GM19025 (cell line): Measurements from ENCODE around the gene HTRA2.

Source experiments
- ATAC-seq: cut with Tn5 transposase; IDR thresholded peaks from one replicate; pipeline ENCODE4 v1.9.1; 2021; ENCODE audit warnings: mild to moderate bottlenecking, low read depth, moderate library complexity; ENCODE audit not compliant: unreplicated experiment

Gene HTRA2

GRCh38 chr2:74499940-74500577 is 29.7 kb upstream of the HTRA2 start:
- ATAC-seq, result no peak

- ATAC-seq, result no peak
These were observed 29.2 kb upstream of the HTRA2 start for GRCh38 chr2:74500578-74500946.

- ATAC-seq, result no peak
These were observed 28.2 kb upstream of the HTRA2 start for GRCh38 chr2:74501335-74502071.

GRCh38 chr2:74502147-74502719 is 27.5 kb upstream of the HTRA2 start:
- ATAC-seq, result no peak

GRCh38 chr2:74502720-74503505 is 26.8 kb upstream of the HTRA2 start:
- peak; percentile 37 for ATAC-seq

- no peak for ATAC-seq
These were observed 25.9 kb upstream of the HTRA2 start for GRCh38 chr2:74503506-74504475.

- no peak for ATAC-seq
These were observed 25.1 kb upstream of the HTRA2 start for GRCh38 chr2:74504591-74504990.

- ATAC-seq, result no peak
These were observed 24.1 kb upstream of the HTRA2 start for GRCh38 chr2:74505448-74506246.

- ATAC-seq, result peak; percentile 79
These were observed 22.4 kb upstream of the HTRA2 start, which contains the start of gene PCGF1 for GRCh38 chr2:74507145-74507925. Gene PCGF1, minus strand, starts transcription at chr2:74507695. Its CDS starts 27 bp downstream, at chr2:74507668.

GRCh38 chr2:74507926-74508520 is 21.7 kb upstream of the HTRA2 start:
- no peak for ATAC-seq

GRCh38 chr2:74510272-74510671 is 19.5 kb upstream of the HTRA2 start:
- ATAC-seq, result no peak

GRCh38 chr2:74511104-74511989 is 18.4 kb upstream of the HTRA2 start:
- no peak for ATAC-seq

- no peak for ATAC-seq
These were observed 16.8 kb upstream of the HTRA2 start for GRCh38 chr2:74512744-74513604.

- no peak for ATAC-seq
These were observed 15.9 kb upstream of the HTRA2 start for GRCh38 chr2:74513605-74514367.
